ENCODE data around the gene TBX10. TPM values are rescaled to one million over a fixed set of nuclear protein-coding genes. Genes with fewer than 3 reads are reported as not detected.
"Not testable (repeated sequence)": the region's sequence is repeated elsewhere in the genome, so short reads cannot be mapped to it uniquely, and the experiment has no call there.

The TBX10 gene
- total and polyA plus RNA-seq, 2 donors (not counting 3 experiments of a cell fraction or from before 2014, with no cell fraction given): not detected

DNA sequence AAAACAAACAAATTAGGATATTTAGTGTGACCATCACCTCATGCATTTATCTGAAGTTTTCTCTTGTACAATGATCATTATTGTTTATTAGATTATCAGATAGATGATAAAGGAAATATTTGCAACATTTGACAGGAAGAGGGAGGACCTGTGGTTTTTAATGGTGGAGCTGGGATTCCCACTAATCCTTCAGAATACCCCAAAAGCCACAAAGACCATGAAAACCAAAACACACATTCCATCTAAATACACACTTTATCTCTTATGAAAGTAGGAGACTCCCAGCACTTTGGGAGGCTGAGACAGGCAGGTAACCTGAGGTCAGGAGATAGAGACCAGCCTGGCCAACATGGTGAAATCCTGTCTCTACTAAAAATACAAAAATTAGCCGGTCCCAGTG is 40.4 kb downstream of the TBX10 start:
- H3K4me2 ChIP-seq (ENCODE audit: insufficient read depth, low read length): no peak overlapping the region
- no peaks in the 10 kb centered on the region for H3K9me3 ChIP-seq (replicated peaks; ENCODE audit: control insufficient read depth, insufficient read depth, low read length)
- no peak overlapping the region for H2AFZ ChIP-seq (ENCODE audit: low read depth, low read length)
- H3K4me3 ChIP-seq (replicated peaks in 1 of 3; ENCODE audit: insufficient read depth in 1 of 3, low read depth in 1 of 3, low read length in 3 of 3): no peak overlapping the region
- POLR2A ChIA-PET: no interaction called here
- dilution Hi-C loops (cut with MboI; ENCODE audit: extremely low pct_ligation_motif_present, low sequenced_read_pairs) (no loop called here), intact Hi-C loops (cut with micrococcal nuclease) (no loop called here)
- no peaks in the 10 kb centered on the region for H3K79me2 ChIP-seq (ENCODE audit: control insufficient read depth, insufficient read depth, low read length)
- H3K9me1 ChIP-seq (replicated peaks; ENCODE audit: control insufficient read depth, extremely low read depth, insufficient read depth, low read length): no peaks in the 10 kb centered on the region
- H4K20me1 ChIP-seq (replicated peaks; ENCODE audit: control insufficient read depth, extremely low read depth, insufficient read depth, low read length): no peaks in the 10 kb centered on the region
- peaks cover 11 to 31% of the 10 kb centered on the region in 2 experiments for H3K27me3 ChIP-seq (ENCODE audit: control insufficient read depth in 2 of 2, insufficient read depth in 2 of 2, low read length in 2 of 2)
- CTCF ChIA-PET: interaction anchor here (1.4 kb wide), 1 partner anchor 30 kb away, joined by 3 read pairs; the partner anchor contains the start of gene NUDT8
- H3K27ac ChIP-seq (ENCODE audit: insufficient read depth, low read depth, low read length): no peak overlapping the region
- no peak for DNase-seq (ENCODE audit: low read depth, low spot score)
- TF ChIP-seq, protein P1, sequence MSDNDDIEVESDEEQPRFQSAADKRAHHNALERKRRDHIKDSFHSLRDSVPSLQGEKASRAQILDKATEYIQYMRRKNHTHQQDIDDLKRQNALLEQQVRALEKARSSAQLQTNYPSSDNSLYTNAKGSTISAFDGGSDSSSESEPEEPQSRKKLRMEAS (IDR thresholded peaks at IDR 0.05; ENCODE audit: insufficient read depth, insufficient read length): no peak
- no peak for TF ChIP-seq POLR2A (IDR thresholded peaks at IDR 0.05; ENCODE audit: low read depth, low read length)
- TF ChIP-seq GATA2 (IDR thresholded peaks at IDR 0.05; ENCODE audit: insufficient read depth, insufficient read length, low read depth, low read length): no peak
- TF ChIP-seq POLR2AphosphoS5 (IDR thresholded peaks at IDR 0.05; ENCODE audit: insufficient read depth, low read depth, low read length): no peak
- TF ChIP-seq, protein P2, sequence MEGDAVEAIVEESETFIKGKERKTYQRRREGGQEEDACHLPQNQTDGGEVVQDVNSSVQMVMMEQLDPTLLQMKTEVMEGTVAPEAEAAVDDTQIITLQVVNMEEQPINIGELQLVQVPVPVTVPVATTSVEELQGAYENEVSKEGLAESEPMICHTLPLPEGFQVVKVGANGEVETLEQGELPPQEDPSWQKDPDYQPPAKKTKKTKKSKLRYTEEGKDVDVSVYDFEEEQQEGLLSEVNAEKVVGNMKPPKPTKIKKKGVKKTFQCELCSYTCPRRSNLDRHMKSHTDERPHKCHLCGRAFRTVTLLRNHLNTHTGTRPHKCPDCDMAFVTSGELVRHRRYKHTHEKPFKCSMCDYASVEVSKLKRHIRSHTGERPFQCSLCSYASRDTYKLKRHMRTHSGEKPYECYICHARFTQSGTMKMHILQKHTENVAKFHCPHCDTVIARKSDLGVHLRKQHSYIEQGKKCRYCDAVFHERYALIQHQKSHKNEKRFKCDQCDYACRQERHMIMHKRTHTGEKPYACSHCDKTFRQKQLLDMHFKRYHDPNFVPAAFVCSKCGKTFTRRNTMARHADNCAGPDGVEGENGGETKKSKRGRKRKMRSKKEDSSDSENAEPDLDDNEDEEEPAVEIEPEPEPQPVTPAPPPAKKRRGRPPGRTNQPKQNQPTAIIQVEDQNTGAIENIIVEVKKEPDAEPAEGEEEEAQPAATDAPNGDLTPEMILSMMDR (IDR thresholded peaks at IDR 0.05; ENCODE audit: extremely low read depth in 1 of 2, insufficient read depth in 1 of 2, low read depth in 1 of 2, low read length in 2 of 2): no peak
- TF ChIP-seq FOS (IDR thresholded peaks at IDR 0.05; ENCODE audit: borderline replicate concordance, insufficient read depth, low read length): no peak
- TF ChIP-seq MYC (IDR thresholded peaks at IDR 0.05; ENCODE audit: low read depth, low read length): no peak
- no peak for TF ChIP-seq JUN (IDR thresholded peaks at IDR 0.05; ENCODE audit: borderline replicate concordance, insufficient read depth, insufficient read length, low read depth)
- TF ChIP-seq EZH2 (IDR thresholded peaks at IDR 0.05; ENCODE audit: borderline replicate concordance, low read depth, low read length, severe bottlenecking): no peak
- no TSS peak for BruUV-seq (replicated peaks)
- no peak overlapping the region for H3K9ac ChIP-seq (replicated peaks; ENCODE audit: extremely low read depth, insufficient read depth, low read length)
- no peaks in the 10 kb centered on the region for H3K4me1 ChIP-seq (ENCODE audit: control insufficient read depth, extremely low read depth, insufficient read depth, low read length)
- FAIRE-seq: no peak
- no peaks in the 10 kb centered on the region for H3K36me3 ChIP-seq (ENCODE audit: control insufficient read depth in 2 of 2, extremely low read depth in 1 of 2, insufficient read depth in 2 of 2, low read length in 2 of 2)

DNA sequence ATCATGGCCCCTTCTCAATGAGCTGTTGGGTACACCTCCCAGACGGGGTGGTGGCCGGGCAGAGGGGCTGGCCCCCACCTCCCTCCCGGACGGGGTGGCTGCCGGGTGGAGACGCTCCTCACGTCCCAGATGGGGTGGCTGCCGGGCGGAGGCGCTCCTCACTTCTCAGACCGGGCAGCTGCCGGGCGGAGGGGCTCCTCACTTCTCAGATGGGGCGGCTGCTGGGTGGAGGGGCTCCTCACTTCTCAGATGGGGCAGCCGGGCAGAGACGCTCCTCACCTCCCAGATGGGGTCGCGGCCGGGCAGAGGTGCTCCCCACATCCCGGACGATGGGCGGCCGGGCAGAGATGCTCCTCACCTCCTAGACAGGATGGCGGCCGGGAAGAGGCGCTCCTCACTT is 41.6 kb downstream of the TBX10 start:
- H2AFZ ChIP-seq (ENCODE audit: low read depth, low read length); intact Hi-C loops (cut with micrococcal nuclease); H3K4me2 ChIP-seq (ENCODE audit: insufficient read depth, low read length); dilution Hi-C loops (cut with MboI; ENCODE audit: extremely low pct_ligation_motif_present, low sequenced_read_pairs); H3K4me3 ChIP-seq (replicated peaks in 1 of 3; ENCODE audit: insufficient read depth in 1 of 3, low read depth in 1 of 3, low read length in 3 of 3); POLR2A ChIA-PET; H3K9me1 ChIP-seq (replicated peaks; ENCODE audit: control insufficient read depth, extremely low read depth, insufficient read depth, low read length); H3K36me3 ChIP-seq (ENCODE audit: control insufficient read depth in 2 of 2, extremely low read depth in 1 of 2, insufficient read depth in 2 of 2, low read length in 2 of 2); H3K9me3 ChIP-seq (replicated peaks; ENCODE audit: control insufficient read depth, insufficient read depth, low read length); FAIRE-seq; CTCF ChIA-PET; H3K9ac ChIP-seq (replicated peaks; ENCODE audit: extremely low read depth, insufficient read depth, low read length); H3K27ac ChIP-seq (ENCODE audit: insufficient read depth, low read depth, low read length); H4K20me1 ChIP-seq (replicated peaks; ENCODE audit: control insufficient read depth, extremely low read depth, insufficient read depth, low read length); H3K4me1 ChIP-seq (ENCODE audit: control insufficient read depth, extremely low read depth, insufficient read depth, low read length); H3K79me2 ChIP-seq (ENCODE audit: control insufficient read depth, insufficient read depth, low read length); DNase-seq (ENCODE audit: low read depth, low spot score); BruUV-seq (replicated peaks): not testable (repeated sequence)
- peaks cover 14 to 31% of the 10 kb centered on the region in 2 experiments for H3K27me3 ChIP-seq (ENCODE audit: control insufficient read depth in 2 of 2, insufficient read depth in 2 of 2, low read length in 2 of 2)

DNA sequence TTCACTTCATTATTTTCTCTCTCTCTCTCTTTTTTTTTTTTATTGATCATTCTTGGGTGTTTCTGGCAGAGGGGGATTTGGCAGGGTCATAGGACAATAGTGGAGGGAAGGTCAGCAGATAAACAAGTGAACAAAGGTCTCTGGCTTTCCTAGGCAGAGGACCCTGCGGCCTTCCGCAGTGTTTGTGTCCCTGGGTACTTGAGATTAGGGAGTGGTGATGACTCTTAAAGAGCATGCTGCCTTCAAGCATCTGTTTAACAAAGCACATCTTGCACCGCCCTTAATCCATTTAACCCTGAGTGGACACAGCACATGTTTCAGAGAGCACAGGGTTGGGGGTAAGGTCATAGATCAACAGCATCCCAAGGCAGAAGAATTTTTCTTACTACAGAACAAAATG is 42.1 kb downstream of the TBX10 start:
- H3K27me3 ChIP-seq (ENCODE audit: control insufficient read depth in 2 of 2, insufficient read depth in 2 of 2, low read length in 2 of 2): peaks cover 14 to 31% of the 10 kb centered on the region in 2 experiments
- H3K36me3 ChIP-seq (ENCODE audit: control insufficient read depth in 2 of 2, extremely low read depth in 1 of 2, insufficient read depth in 2 of 2, low read length in 2 of 2); POLR2A ChIA-PET: not testable (repeated sequence)

More for the DNA sequence above, 42.1 kb downstream of the TBX10 start:
- H3K9me1 ChIP-seq (replicated peaks; ENCODE audit: control insufficient read depth, extremely low read depth, insufficient read depth, low read length); FAIRE-seq; H2AFZ ChIP-seq (ENCODE audit: low read depth, low read length); H3K9me3 ChIP-seq (replicated peaks; ENCODE audit: control insufficient read depth, insufficient read depth, low read length); H3K4me1 ChIP-seq (ENCODE audit: control insufficient read depth, extremely low read depth, insufficient read depth, low read length); H3K9ac ChIP-seq (replicated peaks; ENCODE audit: extremely low read depth, insufficient read depth, low read length); DNase-seq (ENCODE audit: low read depth, low spot score); H3K4me2 ChIP-seq (ENCODE audit: insufficient read depth, low read length); H3K4me3 ChIP-seq (replicated peaks in 1 of 3; ENCODE audit: insufficient read depth in 1 of 3, low read depth in 1 of 3, low read length in 3 of 3); CTCF ChIA-PET; intact Hi-C loops (cut with micrococcal nuclease); BruUV-seq (replicated peaks); dilution Hi-C loops (cut with MboI; ENCODE audit: extremely low pct_ligation_motif_present, low sequenced_read_pairs); H3K27ac ChIP-seq (ENCODE audit: insufficient read depth, low read depth, low read length); H4K20me1 ChIP-seq (replicated peaks; ENCODE audit: control insufficient read depth, extremely low read depth, insufficient read depth, low read length); H3K79me2 ChIP-seq (ENCODE audit: control insufficient read depth, insufficient read depth, low read length): not testable (repeated sequence)
